ENCODE data around the gene ARHGDIG. TPM values are rescaled to one million over a fixed set of nuclear protein-coding genes. Genes with fewer than 3 reads are reported as not detected.
"Not testable (repeated sequence)": the region's sequence is repeated elsewhere in the genome, so short reads cannot be mapped to it uniquely, and the experiment has no call there.

Gene ARHGDIG
- total RNA-seq, 1 experiment from 2014 or later = 0.41 TPM

GRCh38 chr16:266258-267164, 13.9 kb upstream of the ARHGDIG start:
- no peak for DNase-seq (ENCODE audit: low spot score)
- intact Hi-C loops (cut with micrococcal nuclease; ENCODE audit: unreplicated experiment) = no loop called here
- H3K4me3 ChIP-seq (ENCODE audit: low read depth, low read length, poor library complexity, severe bottlenecking) = no peak overlapping the region
- CTCF ChIA-PET = no interaction called here
- no peaks in the 10 kb centered on the region for H3K4me1 ChIP-seq (ENCODE audit: insufficient read depth, low read length, poor library complexity, severe bottlenecking)
- POLR2A ChIA-PET (ENCODE audit: low non-redundant PET) = no interaction called here
- peaks cover 8% of the 10 kb centered on the region for H3K36me3 ChIP-seq (ENCODE audit: insufficient read depth, low read length, poor library complexity, severe bottlenecking)
- TF ChIP-seq, protein P1, sequence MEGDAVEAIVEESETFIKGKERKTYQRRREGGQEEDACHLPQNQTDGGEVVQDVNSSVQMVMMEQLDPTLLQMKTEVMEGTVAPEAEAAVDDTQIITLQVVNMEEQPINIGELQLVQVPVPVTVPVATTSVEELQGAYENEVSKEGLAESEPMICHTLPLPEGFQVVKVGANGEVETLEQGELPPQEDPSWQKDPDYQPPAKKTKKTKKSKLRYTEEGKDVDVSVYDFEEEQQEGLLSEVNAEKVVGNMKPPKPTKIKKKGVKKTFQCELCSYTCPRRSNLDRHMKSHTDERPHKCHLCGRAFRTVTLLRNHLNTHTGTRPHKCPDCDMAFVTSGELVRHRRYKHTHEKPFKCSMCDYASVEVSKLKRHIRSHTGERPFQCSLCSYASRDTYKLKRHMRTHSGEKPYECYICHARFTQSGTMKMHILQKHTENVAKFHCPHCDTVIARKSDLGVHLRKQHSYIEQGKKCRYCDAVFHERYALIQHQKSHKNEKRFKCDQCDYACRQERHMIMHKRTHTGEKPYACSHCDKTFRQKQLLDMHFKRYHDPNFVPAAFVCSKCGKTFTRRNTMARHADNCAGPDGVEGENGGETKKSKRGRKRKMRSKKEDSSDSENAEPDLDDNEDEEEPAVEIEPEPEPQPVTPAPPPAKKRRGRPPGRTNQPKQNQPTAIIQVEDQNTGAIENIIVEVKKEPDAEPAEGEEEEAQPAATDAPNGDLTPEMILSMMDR (conservative IDR thresholded peaks at IDR 0.05; ENCODE audit: low read depth, low read length) = no peak
- TF ChIP-seq EZH2 (IDR thresholded peaks at IDR 0.05; ENCODE audit: borderline replicate concordance, low read depth, low read length, poor library complexity, severe bottlenecking) = no peak
- no peak overlapping the region for H3K27ac ChIP-seq (ENCODE audit: low read depth, low read length, poor library complexity, severe bottlenecking)
- no peaks in the 10 kb centered on the region for H3K9me3 ChIP-seq (ENCODE audit: low read depth, low read length, poor library complexity, severe bottlenecking)
- no peaks in the 10 kb centered on the region for H3K27me3 ChIP-seq (replicated peaks; ENCODE audit: insufficient read depth, low read depth, low read length, poor library complexity)
- BruUV-seq (replicated peaks) = no TSS peak

- intact Hi-C loops (cut with micrococcal nuclease; ENCODE audit: unreplicated experiment); POLR2A ChIA-PET (ENCODE audit: low non-redundant PET); H3K27ac ChIP-seq (ENCODE audit: low read depth, low read length, poor library complexity, severe bottlenecking); H3K4me3 ChIP-seq (ENCODE audit: low read depth, low read length, poor library complexity, severe bottlenecking); CTCF ChIA-PET; H3K4me1 ChIP-seq (ENCODE audit: insufficient read depth, low read length, poor library complexity, severe bottlenecking); DNase-seq (ENCODE audit: low spot score); H3K36me3 ChIP-seq (ENCODE audit: insufficient read depth, low read length, poor library complexity, severe bottlenecking); BruUV-seq (replicated peaks); H3K27me3 ChIP-seq (replicated peaks; ENCODE audit: insufficient read depth, low read depth, low read length, poor library complexity); H3K9me3 ChIP-seq (ENCODE audit: low read depth, low read length, poor library complexity, severe bottlenecking): not testable (repeated sequence)
These were observed 12.8 kb upstream of the ARHGDIG start for GRCh38 chr16:267562-267961.

DNA sequence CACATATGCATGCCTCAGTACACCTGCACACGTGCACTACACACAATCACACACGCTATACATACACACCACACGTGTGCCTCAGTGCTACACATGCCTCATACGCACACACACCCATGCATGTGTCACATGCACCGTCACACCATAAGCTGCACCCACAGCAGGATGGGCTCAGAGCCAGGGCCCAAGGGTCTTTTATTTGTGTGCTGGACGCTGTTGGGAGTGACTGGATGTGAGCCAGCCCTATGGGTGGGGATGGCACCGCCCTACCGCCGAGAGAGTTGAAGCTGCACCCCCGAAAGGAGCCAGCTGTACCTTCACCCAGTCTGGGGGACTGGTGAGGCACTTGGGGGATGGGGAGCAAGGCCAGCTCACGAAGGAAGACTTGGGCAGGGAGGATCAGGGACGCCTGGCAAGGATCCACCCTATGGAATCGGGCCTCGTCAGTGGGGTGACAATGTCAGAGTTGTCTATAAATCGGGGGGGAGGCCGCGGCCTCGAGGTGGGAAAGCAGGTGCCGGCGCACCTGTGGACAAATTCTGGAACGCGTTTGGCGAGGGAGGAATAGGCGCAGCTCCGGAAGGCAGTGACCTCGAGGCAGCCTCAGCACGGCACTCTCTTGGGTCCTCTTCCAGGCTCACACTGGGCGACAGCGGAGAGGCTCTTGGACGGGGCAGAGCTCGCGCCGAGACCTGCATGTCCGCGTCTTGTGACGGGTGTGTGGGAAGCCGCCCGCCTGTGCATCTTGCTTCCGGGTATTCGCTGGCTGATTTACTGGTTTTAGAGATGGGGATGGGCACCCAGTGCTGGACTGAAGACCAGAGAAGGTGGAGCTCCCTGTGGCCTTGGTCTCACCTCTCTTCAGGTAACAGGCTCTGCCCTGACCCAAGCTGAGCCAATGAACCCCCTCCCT, 12.0 kb upstream of the ARHGDIG start:
- no peaks in the 10 kb centered on the region for H3K27me3 ChIP-seq (replicated peaks; ENCODE audit: insufficient read depth, low read depth, low read length, poor library complexity)
- no peak overlapping the region for H3K4me3 ChIP-seq (ENCODE audit: low read depth, low read length, poor library complexity, severe bottlenecking)
- peaks cover 4% of the 10 kb centered on the region for H3K36me3 ChIP-seq (ENCODE audit: insufficient read depth, low read length, poor library complexity, severe bottlenecking)
- CTCF ChIA-PET = no interaction called here
- no TSS peak for BruUV-seq (replicated peaks)
- TF ChIP-seq, protein P1 (conservative IDR thresholded peaks at IDR 0.05; ENCODE audit: low read depth, low read length) = no peak
- no peak for TF ChIP-seq EZH2 (IDR thresholded peaks at IDR 0.05; ENCODE audit: borderline replicate concordance, low read depth, low read length, poor library complexity, severe bottlenecking)
- H3K4me1 ChIP-seq (ENCODE audit: insufficient read depth, low read length, poor library complexity, severe bottlenecking) = no peaks in the 10 kb centered on the region
- intact Hi-C loops (cut with micrococcal nuclease; ENCODE audit: unreplicated experiment) = no loop called here
- DNase-seq (ENCODE audit: low spot score) = no peak
- POLR2A ChIA-PET (ENCODE audit: low non-redundant PET) = no interaction called here
- no peaks in the 10 kb centered on the region for H3K9me3 ChIP-seq (ENCODE audit: low read depth, low read length, poor library complexity, severe bottlenecking)
- H3K27ac ChIP-seq (ENCODE audit: low read depth, low read length, poor library complexity, severe bottlenecking) = no peak overlapping the region

All from A673 (cell line).